GM12878 (cell line): ENCODE data around the gene SPPL2B. TPM values are rescaled to one million over a fixed set of nuclear protein-coding genes. Genes with fewer than 3 reads are reported as not detected.

Source experiments
- ATAC-seq: fragments of 200-7000 bp; cut with Tn5 transposase; 3 replicates; pipeline ENCODE4 v1.9.1; 2020; ENCODE audit warnings: mild to moderate bottlenecking, moderate library complexity
- BruUV-seq: library from RNA; stranded (reverse); fragments of 400-500 nt; replicated peaks from 2 replicates; lab custom pipeline; 2021; lab: Mats Ljungman, UMichigan
- CTCF ChIA-PET: fragments of 300-600 bp; sonication (Branson Sonifier 250); formaldehyde crosslinking; extraction: SDS; loops from one replicate; lab custom pipeline; 2021; ENCODE audit warnings: inconsistent platforms; lab: Yijun Ruan, JAX
- POLR2A ChIA-PET: fragments of 350-600 bp; formaldehyde crosslinking; extraction: SDS; loops from one replicate; lab custom pipeline; 2021; ENCODE audit warnings: inconsistent platforms; lab: Charles Lee
- RAD21 ChIA-PET: fragments of 300-600 bp; sonication (Branson Sonifier 250); formaldehyde crosslinking; loops from one replicate; lab custom pipeline; 2023; ENCODE audit warnings: antibody characterized with exemption; ENCODE audit not compliant: unreplicated experiment; lab: Charles Lee
- SMC1A ChIA-PET: fragments of 300-600 bp; sonication (Branson Sonifier 250); formaldehyde crosslinking; loops from one replicate; lab custom pipeline; 2023; ENCODE audit not compliant: unreplicated experiment, uncharacterized antibody; lab: Charles Lee
- DNase-seq: peaks from one replicate; pipeline ENCODE4 v3.0.0-alpha.2; 2011; ENCODE audit warnings: low read depth, low spot score
- FAIRE-seq: peaks from 3 replicates; lab custom pipeline; 2011; peaks lifted over from hg19 to GRCh38; lab: Jason Lieb, UNC
- H2AFZ ChIP-seq: 2 replicates; pipeline ENCODE4 v1.6.0; 2011; ENCODE audit warnings: low read depth, low read length, control low read depth; ENCODE audit not compliant: control insufficient read depth
- H3K27ac ChIP-seq: 2 replicates; pipeline ENCODE4 v1.5.1; 2011; ENCODE audit warnings: control low read depth; ENCODE audit not compliant: control insufficient read depth, insufficient read depth
- H3K27me3 ChIP-seq, 2 experiments: replicated peaks in 1 of 2; 2 replicates each; pipeline versions ENCODE4 v1.6.0 to v1.6.1; 2011; ENCODE audit warnings: low read length in 1 of 2; ENCODE audit not compliant: control insufficient read depth in 2 of 2, insufficient read depth in 2 of 2
- H3K36me3 ChIP-seq, 2 experiments: 2 replicates each; pipeline ENCODE4 v1.5.1; 2011; ENCODE audit warnings: low read length in 1 of 2; ENCODE audit not compliant: control insufficient read depth in 2 of 2, insufficient read depth in 2 of 2
- H3K4me1 ChIP-seq: 2 replicates; pipeline ENCODE4 v1.6.1; 2011; ENCODE audit warnings: mild to moderate bottlenecking, low read length, moderate library complexity, mixed read lengths; ENCODE audit not compliant: control insufficient read depth, insufficient read depth
- H3K4me2 ChIP-seq: 2 replicates; pipeline ENCODE4 v1.6.0; 2011; ENCODE audit warnings: control low read depth; ENCODE audit not compliant: control insufficient read depth, insufficient read depth
- H3K4me3 ChIP-seq: fragments of 200-600 bp; sonication (generic); 2 replicates; pipeline ENCODE4 v1.5.1; 2016
- H3K79me2 ChIP-seq: 2 replicates; pipeline ENCODE4 v1.6.0; 2011; ENCODE audit warnings: low read length; ENCODE audit not compliant: control insufficient read depth, insufficient read depth
- H3K9ac ChIP-seq: 2 replicates; pipeline ENCODE4 v1.8.0; 2011; ENCODE audit warnings: low read length, control low read depth, mixed read lengths; ENCODE audit not compliant: control insufficient read depth, insufficient read depth
- H3K9me3 ChIP-seq: replicated peaks from 3 replicates; pipeline ENCODE4 v1.5.1; 2011; ENCODE audit warnings: mild to moderate bottlenecking, low read length; ENCODE audit not compliant: control insufficient read depth, insufficient read depth
- H4K20me1 ChIP-seq: 2 replicates; pipeline ENCODE4 v1.6.0; 2011; ENCODE audit not compliant: control insufficient read depth, insufficient read depth
- CBFB ChIP-seq: IDR thresholded peaks from 2 replicates; pipeline ENCODE4 v1.6.1; 2016; ENCODE audit warnings: antibody characterized with exemption, low read depth
- EP300 ChIP-seq, 2 experiments: fragments of 150-350 bp in 1 of 2; IDR thresholded peaks; 2 replicates each; pipeline ENCODE4 v1.6.1; 2011 to 2012; ENCODE audit warnings: low read depth in 2 of 2, low read length in 2 of 2, borderline replicate concordance in 1 of 2, improper control_type of control experiment in 1 of 2, inconsistent platforms in 1 of 2; ENCODE audit not compliant: control insufficient read depth in 1 of 2
- JUNB ChIP-seq: IDR thresholded peaks from 2 replicates; pipeline ENCODE4 v1.6.1; 2016; ENCODE audit warnings: antibody characterized with exemption, mild to moderate bottlenecking
- WGBS: methylation state at CpG from one replicate; pipeline ENCODE4 v1.1.6; 2016; ENCODE audit warnings: low lambda C conversion rate; ENCODE audit not compliant: insufficient replicate concordance, insufficient coverage; ENCODE audit errors: missing lambda C conversion rate; 5-methylcytosine and 5-hydroxymethylcytosine counted together
- in situ Hi-C: fragments of 300-500 bp; cut with MboI; formaldehyde crosslinking; loops from 9 replicates; pipeline ENCODE4 v1.14.3; 2018; ENCODE audit warnings: mixed read lengths
- intact Hi-C: fragments of 100-400 bp; cut with micrococcal nuclease; formaldehyde crosslinking; loops from one replicate; pipeline ENCODE4 v1.14.2; 2022; ENCODE audit not compliant: unreplicated experiment
- polyA plus RNA-seq, 11 experiments: library from polyadenylated mRNA; depleted of rRNA in 4 of 11; unstranded in 6 of 11; stranded (reverse) in 5 of 11; fragments of >200 nt; fragmentation: Nextera tagmentation in 4 of 11; fragmentation: Illumina TruSeq in 1 of 11; extraction: Ambion mirVana in 4 of 11; extraction: Trizol in 1 of 11; gene quantifications; 1 replicate in 1 of 11; 2 replicates in 10 of 11; pipeline versions ENCODE4 v1.2.1 to v1.2.3, GENCODE V29; 2011 to 2016; ENCODE audit warnings: inconsistent platforms in 2 of 11, missing spikeins in 2 of 11, low read depth in 1 of 11
- total RNA-seq, 4 experiments: library from RNA; depleted of rRNA in 3 of 4; stranded (reverse); fragments of >200 nt in 3 of 4; fragmentation: Illumina TruSeq in 1 of 4; extraction: Trizol in 1 of 4; gene quantifications; 2 replicates each; pipeline versions ENCODE4 v1.2.1 to v1.2.3, GENCODE V29; 2013 to 2021
- TF ChIP-seq, protein P1 (sequence below): fragments of 150-350 bp; IDR thresholded peaks from 2 replicates; pipeline ENCODE4 v1.6.1; 2014; ENCODE audit warnings: mild to moderate bottlenecking, low read depth, low read length

The SPPL2B gene
- total and polyA plus RNA-seq, 10 of the 15 experiments (the other 5 are each of a cell fraction or from before 2014, with no cell fraction given), result 0.29 to 56.5 (median 18.3) TPM

DNA sequence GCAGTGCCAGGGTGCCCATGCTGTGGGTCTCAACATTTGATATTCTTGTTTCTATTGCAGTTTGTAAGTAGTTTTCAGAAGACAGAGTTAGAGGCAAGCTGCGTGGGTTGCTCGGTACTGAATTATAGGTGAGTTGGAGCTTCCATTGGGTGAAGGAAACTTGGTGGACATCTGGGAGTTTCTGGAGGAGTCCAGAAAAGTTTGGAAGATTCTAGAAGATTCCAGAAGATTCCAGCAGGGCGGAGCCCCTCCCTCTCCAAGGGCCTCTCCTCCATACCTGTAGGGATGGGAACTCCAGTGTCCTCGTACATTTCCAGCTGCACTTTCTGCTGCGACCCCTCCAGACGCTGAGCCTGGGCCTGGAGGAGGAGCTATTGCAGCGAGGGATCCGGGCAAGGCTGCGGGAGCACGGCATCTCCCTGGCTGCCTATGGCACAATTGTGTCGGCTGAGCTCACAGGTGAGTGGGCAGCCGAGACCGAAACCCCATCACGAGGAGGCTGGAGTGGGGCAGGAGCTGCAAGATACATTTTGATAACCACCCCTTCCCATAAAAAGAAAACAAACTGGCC, 70.3 kb downstream of the SPPL2B start:
- DNase-seq, result no peak
- H3K4me1 ChIP-seq, result peaks cover 3% of the 10 kb centered on the region
- RAD21 ChIA-PET, result no interaction called here
- no peaks in the 10 kb centered on the region for H3K36me3 ChIP-seq
- ATAC-seq, result no peak
- 84% methylated on average over 13 of the region's 14 CpGs for WGBS
- TF ChIP-seq EP300 (IDR thresholded peaks at IDR 0.05; ENCODE audit: borderline replicate concordance in 1 of 2, control insufficient read depth in 1 of 2, low read depth in 2 of 2, low read length in 2 of 2) (peak in 1 of 2 experiments; percentile 34; a peak in 1 of 4 replicates), CBFB (no peak), JUNB (no peak)
- TF ChIP-seq, protein P1, sequence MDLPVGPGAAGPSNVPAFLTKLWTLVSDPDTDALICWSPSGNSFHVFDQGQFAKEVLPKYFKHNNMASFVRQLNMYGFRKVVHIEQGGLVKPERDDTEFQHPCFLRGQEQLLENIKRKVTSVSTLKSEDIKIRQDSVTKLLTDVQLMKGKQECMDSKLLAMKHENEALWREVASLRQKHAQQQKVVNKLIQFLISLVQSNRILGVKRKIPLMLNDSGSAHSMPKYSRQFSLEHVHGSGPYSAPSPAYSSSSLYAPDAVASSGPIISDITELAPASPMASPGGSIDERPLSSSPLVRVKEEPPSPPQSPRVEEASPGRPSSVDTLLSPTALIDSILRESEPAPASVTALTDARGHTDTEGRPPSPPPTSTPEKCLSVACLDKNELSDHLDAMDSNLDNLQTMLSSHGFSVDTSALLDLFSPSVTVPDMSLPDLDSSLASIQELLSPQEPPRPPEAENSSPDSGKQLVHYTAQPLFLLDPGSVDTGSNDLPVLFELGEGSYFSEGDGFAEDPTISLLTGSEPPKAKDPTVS, result peak; percentile 96
- TF ChIP-seq, all 136 proteins: peak for 2
- in situ Hi-C loops, result no loop called here
- H3K27me3 ChIP-seq, result no peaks in the 10 kb centered on the region
- no peak overlapping the region for H3K27ac ChIP-seq
- intact Hi-C loops, result loop anchor here (10.0 kb wide), 1 partner anchor 216 kb away; no protein-coding TSS in a partner anchor
- H3K9me3 ChIP-seq, result no peaks in the 10 kb centered on the region
- H3K4me3 ChIP-seq, result no peak overlapping the region
- no peak for FAIRE-seq
- BruUV-seq, result no TSS peak
- POLR2A ChIA-PET, result interaction anchor here (0.5 to 0.6 kb wide), 2 partner anchors 16 to 40 kb away, joined by 3 to 4 read pairs; no protein-coding TSS in a partner anchor
- SMC1A ChIA-PET, result interaction anchor here (0.6 kb wide), 1 partner anchor 70 kb away, joined by 3 read pairs; no protein-coding TSS in a partner anchor
- H3K4me2 ChIP-seq, result no peak overlapping the region
- no peaks in the 10 kb centered on the region for H3K79me2 ChIP-seq
- H4K20me1 ChIP-seq, result no peaks in the 10 kb centered on the region
- H2AFZ ChIP-seq, result no peak overlapping the region
- CTCF ChIA-PET, result no interaction called here
- H3K9ac ChIP-seq, result no peak overlapping the region
